GM12873 (cell line): ENCODE results near the gene OCA2.

ENCODE experiments used
- TF ChIP-seq, protein P1 (sequence below): IDR thresholded peaks from 2 replicates; pipeline ENCODE4 v1.5.1; 2012; ENCODE audit warnings: low read depth, mild to moderate bottlenecking, moderate library complexity, low read length, control low read depth; ENCODE audit not compliant: insufficient read depth; ENCODE audit errors: missing control alignments

OCA2 gene

GRCh38 chr15:27725731-27726130 lies 373.4 kb downstream of the OCA2 start:
- TF ChIP-seq, protein P1, sequence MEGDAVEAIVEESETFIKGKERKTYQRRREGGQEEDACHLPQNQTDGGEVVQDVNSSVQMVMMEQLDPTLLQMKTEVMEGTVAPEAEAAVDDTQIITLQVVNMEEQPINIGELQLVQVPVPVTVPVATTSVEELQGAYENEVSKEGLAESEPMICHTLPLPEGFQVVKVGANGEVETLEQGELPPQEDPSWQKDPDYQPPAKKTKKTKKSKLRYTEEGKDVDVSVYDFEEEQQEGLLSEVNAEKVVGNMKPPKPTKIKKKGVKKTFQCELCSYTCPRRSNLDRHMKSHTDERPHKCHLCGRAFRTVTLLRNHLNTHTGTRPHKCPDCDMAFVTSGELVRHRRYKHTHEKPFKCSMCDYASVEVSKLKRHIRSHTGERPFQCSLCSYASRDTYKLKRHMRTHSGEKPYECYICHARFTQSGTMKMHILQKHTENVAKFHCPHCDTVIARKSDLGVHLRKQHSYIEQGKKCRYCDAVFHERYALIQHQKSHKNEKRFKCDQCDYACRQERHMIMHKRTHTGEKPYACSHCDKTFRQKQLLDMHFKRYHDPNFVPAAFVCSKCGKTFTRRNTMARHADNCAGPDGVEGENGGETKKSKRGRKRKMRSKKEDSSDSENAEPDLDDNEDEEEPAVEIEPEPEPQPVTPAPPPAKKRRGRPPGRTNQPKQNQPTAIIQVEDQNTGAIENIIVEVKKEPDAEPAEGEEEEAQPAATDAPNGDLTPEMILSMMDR = no peak

DNA sequence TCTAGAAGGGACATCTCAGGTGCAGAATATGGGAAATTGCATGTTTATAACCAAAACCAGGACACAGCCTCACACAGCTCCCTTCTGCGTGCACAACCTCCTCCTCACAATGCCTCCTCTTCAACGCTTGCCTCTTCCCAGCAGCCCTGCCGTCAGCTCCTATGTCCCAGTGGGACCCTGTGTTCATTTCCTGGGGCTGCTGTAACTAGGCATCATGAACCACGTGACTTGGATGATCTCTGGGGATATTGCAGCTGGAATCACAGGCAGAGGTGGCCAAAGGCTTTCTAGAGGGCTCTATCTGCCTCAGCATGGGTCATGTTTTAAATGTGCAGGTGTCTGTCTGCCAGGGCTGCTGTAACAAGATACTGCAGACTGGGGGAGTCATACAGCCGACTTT lies 375.3 kb downstream of the OCA2 start:
- TF ChIP-seq, protein P1 = no peak

- TF ChIP-seq, protein P1 = no peak
Measured at GRCh38 chr15:27722102-27722501, 377.0 kb downstream of the OCA2 start.

DNA sequence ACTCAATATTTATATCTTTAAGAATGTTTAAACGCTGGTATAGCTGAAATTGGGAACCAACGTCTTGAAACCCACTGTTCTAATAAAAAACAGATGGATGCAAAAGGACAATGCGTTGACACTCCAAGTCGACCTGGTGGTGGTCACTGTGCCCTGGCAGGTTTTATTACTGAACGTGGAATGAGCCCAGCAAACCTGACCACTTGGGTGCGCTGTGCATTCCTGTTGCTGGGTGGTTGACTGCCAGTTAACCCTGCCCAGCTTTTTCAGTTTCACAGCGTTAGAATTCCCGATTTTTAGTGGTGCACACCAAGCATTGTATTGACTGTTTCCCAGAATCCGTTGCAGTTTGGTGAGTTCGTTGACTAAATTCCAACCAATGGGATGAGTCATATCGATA lies 384.4 kb downstream of the OCA2 start:
- TF ChIP-seq, protein P1 = no peak

DNA sequence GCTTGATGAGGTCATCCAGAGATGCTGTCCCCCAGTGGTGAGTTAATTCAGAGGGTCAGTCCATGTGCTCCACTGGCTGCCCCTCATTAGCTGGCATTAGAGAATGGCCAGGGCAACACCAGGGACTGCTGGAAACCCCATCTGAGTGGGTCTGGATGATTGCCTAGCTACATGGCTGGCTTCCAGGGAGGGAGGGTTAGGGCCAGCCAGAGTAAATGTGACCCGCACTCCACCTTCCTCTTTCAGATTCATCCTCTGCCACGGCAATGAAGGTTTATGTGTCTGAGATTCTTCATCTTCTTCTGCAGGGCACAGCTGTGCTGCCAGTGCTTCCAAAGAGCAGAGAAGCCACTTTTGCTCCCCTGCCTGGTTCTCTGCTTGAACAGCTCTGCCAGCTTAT lies 391.9 kb downstream of the OCA2 start:
- TF ChIP-seq, protein P1 = no peak

DNA sequence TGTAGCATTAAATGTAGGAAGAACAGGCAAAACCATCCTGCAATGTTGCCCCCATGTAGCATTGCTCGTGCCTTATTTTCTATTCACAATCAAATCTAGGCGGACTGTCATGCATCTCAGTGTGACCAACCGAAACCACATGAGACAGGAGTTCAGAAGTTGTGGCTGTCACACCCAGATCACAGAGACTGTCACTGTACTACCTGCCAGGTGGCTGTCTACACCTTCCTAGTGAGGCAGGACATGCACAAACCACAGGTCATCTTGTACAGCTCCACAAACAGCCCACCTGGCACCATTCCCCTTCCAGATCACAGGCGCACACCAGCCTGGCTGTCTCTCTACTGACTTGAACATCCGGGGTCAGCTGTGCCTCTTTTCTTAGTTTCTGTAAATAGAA lies 392.8 kb downstream of the OCA2 start:
- TF ChIP-seq, protein P1 = no peak

GRCh38 chr15:27705056-27705455 lies 394.1 kb downstream of the OCA2 start:
- TF ChIP-seq, protein P1 = no peak
